Chondrocyte (in vitro differentiated cells): ENCODE measurements around the gene BASP1. TPM values are rescaled to one million over a fixed set of nuclear protein-coding genes. Genes with fewer than 3 reads are reported as not detected.
"Not testable (repeated sequence)": the region's sequence is repeated elsewhere in the genome, so short reads cannot be mapped to it uniquely, and the experiment has no call there.

Experiments used
- DNase-seq: peaks from one replicate; pipeline ENCODE4 v3.0.0; 2021; ENCODE audit warnings: mixed read lengths, low spot score
- H3K27ac Mint-ChIP-seq: one replicate; pipeline ENCODE4 v1.8.0; 2021; ENCODE audit warnings: mild to moderate bottlenecking, moderate library complexity, mixed read lengths; ENCODE audit not compliant: unreplicated experiment
- H3K27me3 Mint-ChIP-seq: 2 replicates; pipeline ENCODE4 v1.8.0; 2021; ENCODE audit warnings: low read depth, mixed read lengths
- H3K36me3 Mint-ChIP-seq: 2 replicates; pipeline ENCODE4 v1.8.0; 2021; ENCODE audit warnings: low read depth, mixed read lengths
- H3K4me1 Mint-ChIP-seq: 2 replicates; pipeline ENCODE4 v1.8.0; 2021; ENCODE audit warnings: low read depth, mild to moderate bottlenecking, mixed read lengths
- H3K4me3 Mint-ChIP-seq: one replicate; pipeline ENCODE4 v1.8.0; 2021; ENCODE audit warnings: mild to moderate bottlenecking, moderate library complexity, mixed read lengths; ENCODE audit not compliant: unreplicated experiment
- H3K9me3 Mint-ChIP-seq: 2 replicates; pipeline ENCODE4 v1.8.0; 2021; ENCODE audit warnings: low read depth, mixed read lengths
- total RNA-seq: library from RNA; stranded (reverse); gene quantifications from 3 replicates; pipeline ENCODE4 v1.2.1, GENCODE V29; 2021
- TF ChIP-seq, protein P1 (sequence below): fragments of 200-600 bp; sonication (generic); IDR thresholded peaks from 2 replicates; pipeline ENCODE4 v1.5.0; 2021; ENCODE audit warnings: antibody characterized with exemption, mild to moderate bottlenecking, moderate library complexity

Gene BASP1
- total RNA-seq, 1 donor from 2014 or later = 181 TPM

DNA sequence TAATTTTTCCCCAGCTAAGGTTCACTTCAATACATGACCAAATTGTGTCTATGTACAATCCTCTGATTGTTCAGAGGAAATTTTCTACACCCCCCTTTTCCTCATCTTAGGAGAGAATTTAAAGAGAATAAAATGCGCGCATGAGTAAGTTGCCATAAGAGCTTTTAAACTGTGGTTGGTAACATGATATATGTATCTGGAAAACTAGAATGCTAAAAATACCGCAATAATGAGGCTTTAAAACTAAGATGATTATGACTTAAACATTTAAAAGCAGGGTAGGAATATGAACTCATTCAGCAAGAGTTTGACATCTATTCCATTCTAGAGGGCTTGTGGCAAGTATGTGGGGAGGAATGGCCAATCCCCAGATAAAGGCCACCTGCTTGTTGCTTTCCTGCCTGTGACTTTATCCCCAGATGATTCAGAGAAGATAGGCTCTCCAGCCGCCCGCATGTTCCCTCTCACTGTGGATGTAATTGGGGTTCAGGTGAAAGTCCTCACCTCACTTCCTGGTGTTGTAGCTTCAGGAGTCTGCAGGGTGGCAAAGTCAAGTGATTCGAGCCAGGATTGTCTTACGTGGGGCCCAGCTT, 26.5 kb upstream of the BASP1 start:
- no peak overlapping the region for H3K4me3 Mint-ChIP-seq
- no peak for DNase-seq
- no peaks in the 10 kb centered on the region for H3K36me3 Mint-ChIP-seq
- peaks cover 57% of the 10 kb centered on the region for H3K4me1 Mint-ChIP-seq
- peak overlapping the region; percentile 32 for H3K27ac Mint-ChIP-seq
- H3K9me3 Mint-ChIP-seq = no peaks in the 10 kb centered on the region
- TF ChIP-seq, protein P1, sequence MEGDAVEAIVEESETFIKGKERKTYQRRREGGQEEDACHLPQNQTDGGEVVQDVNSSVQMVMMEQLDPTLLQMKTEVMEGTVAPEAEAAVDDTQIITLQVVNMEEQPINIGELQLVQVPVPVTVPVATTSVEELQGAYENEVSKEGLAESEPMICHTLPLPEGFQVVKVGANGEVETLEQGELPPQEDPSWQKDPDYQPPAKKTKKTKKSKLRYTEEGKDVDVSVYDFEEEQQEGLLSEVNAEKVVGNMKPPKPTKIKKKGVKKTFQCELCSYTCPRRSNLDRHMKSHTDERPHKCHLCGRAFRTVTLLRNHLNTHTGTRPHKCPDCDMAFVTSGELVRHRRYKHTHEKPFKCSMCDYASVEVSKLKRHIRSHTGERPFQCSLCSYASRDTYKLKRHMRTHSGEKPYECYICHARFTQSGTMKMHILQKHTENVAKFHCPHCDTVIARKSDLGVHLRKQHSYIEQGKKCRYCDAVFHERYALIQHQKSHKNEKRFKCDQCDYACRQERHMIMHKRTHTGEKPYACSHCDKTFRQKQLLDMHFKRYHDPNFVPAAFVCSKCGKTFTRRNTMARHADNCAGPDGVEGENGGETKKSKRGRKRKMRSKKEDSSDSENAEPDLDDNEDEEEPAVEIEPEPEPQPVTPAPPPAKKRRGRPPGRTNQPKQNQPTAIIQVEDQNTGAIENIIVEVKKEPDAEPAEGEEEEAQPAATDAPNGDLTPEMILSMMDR = peak; percentile 49
- no peaks in the 10 kb centered on the region for H3K27me3 Mint-ChIP-seq

- not testable (repeated sequence) for H3K36me3 Mint-ChIP-seq, H3K27me3 Mint-ChIP-seq, H3K9me3 Mint-ChIP-seq, H3K4me3 Mint-ChIP-seq, DNase-seq
- peaks cover 55% of the 10 kb centered on the region for H3K4me1 Mint-ChIP-seq
- peak overlapping the region; percentile 9 for H3K27ac Mint-ChIP-seq
These were observed 25.9 kb upstream of the BASP1 start for GRCh38 chr5:17191574-17191973.

- peaks cover 56% of the 10 kb centered on the region for H3K4me1 Mint-ChIP-seq
- DNase-seq = no peak
These were observed 25.2 kb upstream of the BASP1 start for GRCh38 chr5:17192191-17192590.

DNA sequence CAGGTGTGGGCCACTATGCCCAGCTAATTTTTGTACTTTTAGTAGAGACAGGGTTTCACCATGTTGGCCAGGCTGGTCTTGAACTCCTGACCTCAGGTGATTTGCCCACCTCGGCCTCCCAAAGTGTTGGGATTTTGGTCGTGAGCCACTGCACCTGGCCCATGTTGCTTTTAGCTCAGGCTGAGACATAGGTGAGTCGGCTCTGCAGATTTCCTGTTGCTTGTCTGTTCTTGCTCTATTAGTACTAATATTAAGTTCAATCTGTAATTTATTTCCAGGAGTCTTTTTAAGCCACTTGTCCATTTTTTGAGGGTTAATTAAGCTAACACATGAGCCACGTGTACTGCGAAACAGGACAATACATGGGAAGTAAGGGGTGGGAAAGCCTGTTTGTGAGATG, 21.4 kb upstream of the BASP1 start:
- H3K27ac Mint-ChIP-seq = peak overlapping the region; percentile 39
- H3K27me3 Mint-ChIP-seq = no peaks in the 10 kb centered on the region
- TF ChIP-seq, protein P1 = no peak
- H3K4me3 Mint-ChIP-seq = no peak overlapping the region
- H3K36me3 Mint-ChIP-seq = peaks cover 6% of the 10 kb centered on the region
- peaks cover 13% of the 10 kb centered on the region for H3K9me3 Mint-ChIP-seq
- peaks cover 34% of the 10 kb centered on the region for H3K4me1 Mint-ChIP-seq
- no peak for DNase-seq

More at GRCh38 chr5:17192191-17192590, 25.2 kb upstream of the BASP1 start:
- Mint-ChIP-seq H3K4me3 (peak overlapping the region; percentile 43), H3K9me3 (peaks cover 1% of the 10 kb centered on the region), H3K27ac (peak overlapping the region; percentile 88), H3K36me3 (no peaks in the 10 kb centered on the region), H3K27me3 (no peaks in the 10 kb centered on the region)
- TF ChIP-seq, protein P1 = no peak

DNA sequence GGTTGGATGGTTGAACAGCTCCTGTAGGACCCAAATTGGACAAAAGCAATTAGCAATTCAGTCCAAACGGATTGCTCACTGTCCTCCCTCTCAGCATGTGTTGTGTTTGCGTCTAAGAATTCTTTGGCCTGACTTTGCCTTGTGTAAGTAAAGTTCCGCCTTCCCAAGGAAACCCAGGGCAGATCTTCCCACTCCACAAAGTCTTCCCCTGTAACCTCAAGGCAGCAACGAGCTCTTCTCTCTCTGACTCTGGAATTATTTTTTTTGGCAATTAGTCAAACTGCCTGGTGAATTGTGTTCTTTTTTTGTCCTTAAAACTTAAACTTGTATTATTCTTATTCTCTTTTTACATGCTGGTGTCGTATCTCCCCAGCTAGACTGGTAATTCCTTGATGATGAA, 20.7 kb upstream of the BASP1 start:
- no peak for DNase-seq

More for the DNA sequence above, 20.7 kb upstream of the BASP1 start:
- Mint-ChIP-seq H3K36me3 (peaks cover 6% of the 10 kb centered on the region), H3K9me3 (peaks cover 13% of the 10 kb centered on the region), H3K4me1 (peaks cover 28% of the 10 kb centered on the region), H3K27me3 (no peaks in the 10 kb centered on the region), H3K4me3 (no peak overlapping the region), H3K27ac (peak overlapping the region; percentile 39)
- TF ChIP-seq, protein P1 = no peak
